Activated CD8-positive, alpha-beta T cell treated with anti-CD3 and anti-CD28 coated beads for 36 hours (primary cell): ENCODE measurements around the gene COBL. TPM values are rescaled to one million over a fixed set of nuclear protein-coding genes. Genes with fewer than 3 reads are reported as not detected.

Experiments
- ATAC-seq: fragments of 200-7000 bp; cut with Tn5 transposase; one replicate; pipeline ENCODE4 v1.10.0; 2021; ENCODE audit warnings: mild to moderate bottlenecking, moderate library complexity
- CTCF ChIA-PET: fragments of 350-600 bp; sonication (Branson Sonifier 250); formaldehyde crosslinking; loops from one replicate; lab custom pipeline; 2021; ENCODE audit warnings: antibody characterized with exemption; lab: Charles Lee
- POLR2A ChIA-PET: fragments of 350-600 bp; sonication (Branson Sonifier 250); formaldehyde crosslinking; loops from one replicate; lab custom pipeline; 2021; ENCODE audit warnings: antibody characterized with exemption; lab: Charles Lee
- DNase-seq: peaks from one replicate; pipeline ENCODE4 v3.0.0-alpha.2; 2020
- H3K27ac Mint-ChIP-seq: one replicate; pipeline ENCODE4 v1.8.0; 2021; ENCODE audit warnings: mild to moderate bottlenecking, mixed read lengths
- H3K27me3 Mint-ChIP-seq: one replicate; pipeline ENCODE4 v1.8.0; 2021; ENCODE audit warnings: mixed read lengths
- H3K36me3 Mint-ChIP-seq: one replicate; pipeline ENCODE4 v1.8.0; 2021; ENCODE audit warnings: low read depth, mixed read lengths
- H3K4me1 Mint-ChIP-seq: one replicate; pipeline ENCODE4 v1.8.0; 2021; ENCODE audit warnings: low read depth, mixed read lengths
- H3K4me3 Mint-ChIP-seq: one replicate; pipeline ENCODE4 v1.8.0; 2021; ENCODE audit warnings: mild to moderate bottlenecking, moderate library complexity, mixed read lengths
- H3K9me3 Mint-ChIP-seq: one replicate; pipeline ENCODE4 v1.8.0; 2021; ENCODE audit warnings: mixed read lengths
- intact Hi-C: fragments of 100-400 bp; cut with micrococcal nuclease; formaldehyde crosslinking; loops from one replicate; pipeline ENCODE4 v1.10.0; 2022
- total RNA-seq, 2 experiments: library from RNA; stranded (reverse); gene quantifications; one replicate each; pipeline ENCODE4 v1.2.3, GENCODE V29; 2021
- TF ChIP-seq, protein P1 (sequence below): fragments of 200-600 bp; IDR thresholded peaks from one replicate; pipeline ENCODE4 v1.8.0; 2022; ENCODE audit warnings: antibody characterized with exemption, mild to moderate bottlenecking

COBL gene
- total RNA-seq, 2 experiments from 2014 or later, result not detected

DNA sequence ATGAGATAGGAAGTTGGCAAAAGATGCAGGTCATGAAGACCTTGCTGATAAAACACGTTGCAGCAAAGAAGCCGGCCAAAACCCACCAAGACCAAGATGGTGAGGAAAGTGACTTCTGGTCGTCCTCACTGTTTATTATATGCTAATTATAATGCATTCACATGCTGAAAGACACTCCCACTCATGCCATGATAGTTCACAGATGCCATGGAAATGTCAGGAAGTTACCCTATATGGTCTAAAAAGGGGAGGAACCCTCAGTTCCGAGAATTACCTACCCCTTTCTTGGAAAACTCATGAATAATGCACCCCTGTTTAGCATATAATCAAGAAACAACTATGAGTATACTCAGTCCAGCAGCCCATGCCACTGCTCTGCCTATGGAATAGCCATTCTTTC, 331.5 kb downstream of the COBL start:
- TF ChIP-seq, protein P1, sequence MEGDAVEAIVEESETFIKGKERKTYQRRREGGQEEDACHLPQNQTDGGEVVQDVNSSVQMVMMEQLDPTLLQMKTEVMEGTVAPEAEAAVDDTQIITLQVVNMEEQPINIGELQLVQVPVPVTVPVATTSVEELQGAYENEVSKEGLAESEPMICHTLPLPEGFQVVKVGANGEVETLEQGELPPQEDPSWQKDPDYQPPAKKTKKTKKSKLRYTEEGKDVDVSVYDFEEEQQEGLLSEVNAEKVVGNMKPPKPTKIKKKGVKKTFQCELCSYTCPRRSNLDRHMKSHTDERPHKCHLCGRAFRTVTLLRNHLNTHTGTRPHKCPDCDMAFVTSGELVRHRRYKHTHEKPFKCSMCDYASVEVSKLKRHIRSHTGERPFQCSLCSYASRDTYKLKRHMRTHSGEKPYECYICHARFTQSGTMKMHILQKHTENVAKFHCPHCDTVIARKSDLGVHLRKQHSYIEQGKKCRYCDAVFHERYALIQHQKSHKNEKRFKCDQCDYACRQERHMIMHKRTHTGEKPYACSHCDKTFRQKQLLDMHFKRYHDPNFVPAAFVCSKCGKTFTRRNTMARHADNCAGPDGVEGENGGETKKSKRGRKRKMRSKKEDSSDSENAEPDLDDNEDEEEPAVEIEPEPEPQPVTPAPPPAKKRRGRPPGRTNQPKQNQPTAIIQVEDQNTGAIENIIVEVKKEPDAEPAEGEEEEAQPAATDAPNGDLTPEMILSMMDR, result no peak
- intact Hi-C loops, result no loop called here
- ATAC-seq, result no peak
- H3K4me3 Mint-ChIP-seq, result no peak overlapping the region
- H3K36me3 Mint-ChIP-seq, result no peaks in the 10 kb centered on the region
- no peaks in the 10 kb centered on the region for H3K4me1 Mint-ChIP-seq
- CTCF ChIA-PET, result no interaction called here
- POLR2A ChIA-PET, result no interaction called here
- H3K9me3 Mint-ChIP-seq, result peaks cover 2% of the 10 kb centered on the region
- H3K27ac Mint-ChIP-seq, result no peak overlapping the region
- DNase-seq, result no peak
- H3K27me3 Mint-ChIP-seq, result peaks cover 9% of the 10 kb centered on the region

DNA sequence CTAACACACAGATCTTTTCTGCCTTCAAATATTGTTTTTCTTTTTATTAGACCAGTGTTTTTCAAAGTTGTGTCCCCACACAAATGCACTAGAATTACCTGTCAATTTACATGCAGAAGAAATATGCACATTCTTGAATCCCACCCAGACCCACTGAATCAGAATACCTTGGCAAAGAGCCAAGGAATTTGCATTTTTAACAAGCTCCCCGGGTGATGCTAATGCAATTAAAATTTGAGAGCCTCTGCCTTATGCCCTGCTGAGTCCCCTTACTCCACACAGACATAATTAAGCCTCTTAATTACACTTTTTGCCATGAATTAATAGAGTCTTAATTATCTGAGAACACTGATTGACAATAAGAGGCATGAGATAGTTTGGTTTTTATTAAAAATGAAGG, 332.8 kb downstream of the COBL start:
- TF ChIP-seq, protein P1, result no peak
- H3K4me3 Mint-ChIP-seq, result no peak overlapping the region
- H3K4me1 Mint-ChIP-seq, result no peaks in the 10 kb centered on the region
- H3K27ac Mint-ChIP-seq, result no peak overlapping the region
- CTCF ChIA-PET, result no interaction called here
- no peak for ATAC-seq
- H3K27me3 Mint-ChIP-seq, result peaks cover 9% of the 10 kb centered on the region
- POLR2A ChIA-PET, result no interaction called here
- DNase-seq, result no peak
- peaks cover 2% of the 10 kb centered on the region for H3K9me3 Mint-ChIP-seq
- no peaks in the 10 kb centered on the region for H3K36me3 Mint-ChIP-seq
- intact Hi-C loops, result no loop called here

DNA sequence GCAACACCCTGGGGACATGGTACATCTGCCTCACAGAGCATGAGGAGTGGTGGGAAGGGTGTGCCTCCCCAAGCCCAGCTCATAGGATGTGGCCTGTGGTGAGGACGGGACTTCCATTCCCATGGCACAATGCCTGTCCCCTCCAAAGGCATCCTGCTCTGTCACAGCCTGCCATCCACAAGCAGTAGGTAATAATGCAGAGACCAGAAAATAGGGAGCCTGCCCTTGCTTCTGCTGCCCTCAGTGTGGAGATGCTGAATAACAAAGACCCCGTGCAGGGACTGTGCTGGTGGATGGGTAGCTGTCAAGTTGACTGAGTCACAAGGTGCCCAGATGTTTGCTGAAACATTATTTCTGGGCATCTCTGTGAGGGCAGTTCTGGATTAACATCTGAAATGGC, 334.0 kb downstream of the COBL start:
- no peak for DNase-seq
- TF ChIP-seq, protein P1, result no peak
- Mint-ChIP-seq H3K27ac (no peak overlapping the region), H3K4me1 (no peaks in the 10 kb centered on the region), H3K4me3 (no peak overlapping the region), H3K9me3 (peaks cover 2% of the 10 kb centered on the region), H3K36me3 (no peaks in the 10 kb centered on the region), H3K27me3 (peaks cover 7% of the 10 kb centered on the region)
- no peak for ATAC-seq
- ChIA-PET POLR2A (no interaction called here), CTCF (interaction anchor here (1.0 kb wide), 1 partner anchor 158 kb away, joined by 3 read pairs; no protein-coding TSS in a partner anchor)
- intact Hi-C loops, result no loop called here

DNA sequence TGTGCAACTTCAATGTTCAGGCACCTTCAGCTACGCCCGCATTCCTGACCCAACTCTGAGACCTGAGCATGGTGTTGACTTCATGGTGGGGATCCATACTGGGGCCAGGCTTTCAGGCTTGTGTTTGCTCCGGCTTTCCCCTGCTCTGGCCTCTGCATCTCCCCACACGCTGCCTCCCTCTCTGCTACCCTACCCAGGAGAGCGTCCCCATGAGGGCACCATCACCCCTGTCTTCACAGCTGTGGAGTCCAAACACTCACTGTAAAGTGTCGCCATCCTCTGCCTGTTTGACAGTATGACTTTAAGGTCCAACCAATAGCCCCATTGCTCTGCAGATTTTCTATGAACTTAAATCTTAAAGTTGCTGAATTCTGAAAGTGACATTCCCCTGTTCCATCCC, 334.9 kb downstream of the COBL start:
- H3K9me3 Mint-ChIP-seq, result peaks cover 2% of the 10 kb centered on the region
- no peaks in the 10 kb centered on the region for H3K36me3 Mint-ChIP-seq
- TF ChIP-seq, protein P1, result no peak
- no peak overlapping the region for H3K27ac Mint-ChIP-seq
- H3K27me3 Mint-ChIP-seq, result peaks cover 7% of the 10 kb centered on the region
- no peak overlapping the region for H3K4me3 Mint-ChIP-seq
- DNase-seq (no peak), ATAC-seq (no peak)
- no peaks in the 10 kb centered on the region for H3K4me1 Mint-ChIP-seq
- CTCF ChIA-PET, result interaction anchor here (1.0 kb wide), 1 partner anchor 179 kb away, joined by 3 read pairs; no protein-coding TSS in a partner anchor
- POLR2A ChIA-PET, result no interaction called here
- intact Hi-C loops, result no loop called here

DNA sequence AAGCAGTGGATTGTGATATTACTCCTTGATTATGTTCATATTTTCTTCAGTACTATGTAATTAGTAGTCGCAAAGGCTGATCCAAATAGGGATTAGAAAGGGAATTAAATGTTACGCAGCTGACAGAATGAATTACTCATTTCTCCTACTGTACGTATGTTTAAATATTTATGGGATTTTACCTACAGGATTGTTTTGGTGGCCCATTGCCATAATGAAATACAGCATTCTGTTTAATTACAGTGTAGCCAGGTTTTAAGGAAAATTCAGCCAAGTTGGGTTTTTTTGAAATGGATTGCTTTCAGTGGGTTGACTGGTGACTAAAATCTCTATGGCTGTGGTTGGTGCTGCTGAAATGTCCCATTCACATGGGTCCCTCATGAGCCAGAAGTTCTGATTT, 336.2 kb downstream of the COBL start:
- ChIA-PET POLR2A (no interaction called here), CTCF (interaction anchor here (1.4 kb wide), 1 partner anchor 182 kb away, joined by 3 read pairs; no protein-coding TSS in a partner anchor)
- Mint-ChIP-seq H3K27me3 (peaks cover 7% of the 10 kb centered on the region), H3K4me3 (no peak overlapping the region), H3K36me3 (no peaks in the 10 kb centered on the region), H3K4me1 (no peaks in the 10 kb centered on the region), H3K27ac (no peak overlapping the region), H3K9me3 (peaks cover 2% of the 10 kb centered on the region)
- DNase-seq (no peak), ATAC-seq (no peak)
- intact Hi-C loops, result no loop called here
- TF ChIP-seq, protein P1, result no peak
